ENCODE data around the gene TOR1AIP1.
"Not testable (repeated sequence)": the region's sequence is repeated elsewhere in the genome, so short reads cannot be mapped to it uniquely, and the experiment has no call there.

The TOR1AIP1 gene

GRCh38 chr1:179882253-179883039 lies at the start of gene TOR1AIP1:
Gene TOR1AIP1 (plus strand): TSS chr1:179882285. CDS start chr1:179882503, 218 bp downstream.
- peak; percentile 99 for DNase-seq

GRCh38 chr1:179836686-179837445 lies 45.2 kb upstream of the TOR1AIP1 start:
- DNase-seq = not testable (repeated sequence)

GRCh38 chr1:179840107-179840506 lies 42.0 kb upstream of the TOR1AIP1 start:
- no peak for DNase-seq

- no peak for DNase-seq
These were observed 33.9 kb upstream of the TOR1AIP1 start for GRCh38 chr1:179848233-179848632.

GRCh38 chr1:179853102-179853501 lies 29.0 kb upstream of the TOR1AIP1 start:
- DNase-seq = no peak

GRCh38 chr1:179855831-179856230 lies 26.3 kb upstream of the TOR1AIP1 start:
- not testable (repeated sequence) for DNase-seq

- DNase-seq = no peak
These were observed 25.8 kb upstream of the TOR1AIP1 start for GRCh38 chr1:179856296-179856695.

- no peak for DNase-seq
These were observed 25.1 kb upstream of the TOR1AIP1 start for GRCh38 chr1:179857009-179857408.

GRCh38 chr1:179860652-179861051 lies 21.4 kb upstream of the TOR1AIP1 start:
- DNase-seq = no peak

- no peak for DNase-seq
These were observed 16.7 kb upstream of the TOR1AIP1 start for GRCh38 chr1:179865377-179865776.

- no peak for DNase-seq
These were observed 15.5 kb upstream of the TOR1AIP1 start for GRCh38 chr1:179866616-179867015.

- DNase-seq = peak; percentile 45
These were observed 14.4 kb upstream of the TOR1AIP1 start for GRCh38 chr1:179867493-179868330.

GRCh38 chr1:179870870-179871269 lies 11.2 kb upstream of the TOR1AIP1 start:
- DNase-seq = no peak

- DNase-seq = no peak
These were observed 10.1 kb upstream of the TOR1AIP1 start for GRCh38 chr1:179871940-179872339.

- DNase-seq = no peak
These were observed 9.5 kb upstream of the TOR1AIP1 start for GRCh38 chr1:179872558-179872957.

GRCh38 chr1:179873438-179873851 lies 8.6 kb upstream of the TOR1AIP1 start:
- no peak for DNase-seq

- no peak for DNase-seq
These were observed 6.3 kb upstream of the TOR1AIP1 start for GRCh38 chr1:179875596-179876299.

- no peak for DNase-seq
These were observed 5.8 kb upstream of the TOR1AIP1 start for GRCh38 chr1:179876300-179876715.

GRCh38 chr1:179877586-179878265 lies 4.4 kb upstream of the TOR1AIP1 start, which contains the start of gene TOR1AIP2:
Gene TOR1AIP2 (minus strand): TSS chr1:179877803. CDS start chr1:179852665, 25,138 bp downstream.
- peak; percentile 82 for DNase-seq

- DNase-seq = no peak
These were observed 2.3 kb upstream of the TOR1AIP1 start for GRCh38 chr1:179879797-179880196.

- no peak for DNase-seq
These were observed 338 bp upstream of the TOR1AIP1 start for GRCh38 chr1:179881642-179882252.

All from CD4-positive, alpha-beta T cell treated with Interleukin-15 for 1 hour (primary cell).